Measurements from ENCODE around the gene HGFAC.

Gene HGFAC

DNA sequence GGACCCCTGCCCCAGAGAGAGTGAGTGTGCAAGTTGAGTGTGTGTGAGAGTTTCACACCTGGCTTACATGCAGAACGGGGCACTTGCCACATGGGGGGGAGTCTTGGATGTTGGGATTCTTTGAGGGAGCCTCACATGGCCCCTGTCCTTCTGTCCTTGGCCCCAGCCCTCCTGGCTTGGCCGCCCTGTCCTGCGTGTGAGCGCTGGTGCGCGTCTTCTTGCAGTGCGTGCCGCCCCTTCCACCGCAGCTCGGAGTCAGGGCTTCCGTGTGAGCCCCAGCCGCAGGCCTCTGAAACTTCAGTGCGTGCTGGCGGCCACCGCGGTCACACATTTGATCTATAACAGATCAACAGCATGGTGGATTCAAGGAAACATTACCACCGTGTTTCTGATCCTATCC is 30.1 kb upstream of the HGFAC start:
- FAIRE-seq, result no peak

DNA sequence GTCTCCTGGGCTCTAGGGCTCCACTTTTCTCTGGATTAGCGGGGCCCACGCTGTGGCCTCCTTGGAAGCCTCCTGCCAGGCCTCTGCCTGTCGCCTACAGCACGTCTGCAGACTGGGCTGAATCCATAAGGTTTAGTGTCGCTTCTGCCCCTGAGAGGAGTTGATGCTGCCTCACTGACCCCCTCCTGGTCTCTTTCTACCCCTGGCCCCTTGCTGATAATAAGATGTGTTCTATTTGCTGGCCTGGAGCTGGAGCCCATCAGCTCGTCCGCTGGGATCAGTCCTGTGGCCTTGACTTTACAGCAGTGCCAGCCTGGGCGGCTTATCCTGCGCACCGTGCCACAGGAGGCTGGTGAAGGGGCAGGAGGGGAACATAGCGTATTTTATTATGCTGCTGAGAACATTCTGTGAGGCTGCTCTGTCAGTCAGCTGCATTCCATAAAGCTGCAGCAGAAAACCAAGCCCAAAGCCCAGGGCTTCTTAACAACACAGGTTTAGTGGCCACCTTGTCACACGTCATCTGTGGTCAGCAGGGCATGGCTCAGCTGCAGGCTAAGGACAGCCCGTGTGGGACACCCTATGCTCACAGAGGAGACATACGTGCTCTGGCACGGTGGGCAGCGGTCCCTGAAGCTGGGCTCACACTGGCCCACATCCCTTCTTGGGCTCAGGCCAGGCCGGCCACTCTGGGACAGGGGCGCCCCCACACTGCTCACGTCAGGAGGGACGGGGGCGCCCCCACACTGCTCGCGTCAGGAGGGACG is 29.3 kb upstream of the HGFAC start:
- no peak for FAIRE-seq

DNA sequence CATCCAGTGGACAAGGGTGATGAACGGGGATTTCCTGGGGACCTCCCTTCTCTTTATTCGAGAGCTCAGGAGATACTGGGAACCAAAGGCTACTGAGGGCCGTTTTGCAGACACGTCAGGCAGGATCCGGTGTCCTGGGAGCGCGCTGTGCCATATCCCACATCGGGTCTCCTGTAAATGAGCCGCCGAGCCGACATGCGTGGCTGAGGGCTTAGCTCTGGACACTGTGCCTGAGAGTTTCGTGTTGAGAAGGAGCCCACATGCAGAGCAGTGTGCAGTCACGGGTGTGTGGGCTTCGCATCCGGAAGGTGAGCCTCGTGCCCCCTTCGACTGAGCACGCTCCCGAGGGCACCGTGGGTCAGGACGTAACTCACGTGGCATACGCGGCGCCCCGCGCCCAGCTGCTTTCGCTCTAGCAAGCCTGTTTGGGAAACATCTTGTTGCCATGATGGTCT is 28.5 kb upstream of the HGFAC start:
- FAIRE-seq, result no peak

DNA sequence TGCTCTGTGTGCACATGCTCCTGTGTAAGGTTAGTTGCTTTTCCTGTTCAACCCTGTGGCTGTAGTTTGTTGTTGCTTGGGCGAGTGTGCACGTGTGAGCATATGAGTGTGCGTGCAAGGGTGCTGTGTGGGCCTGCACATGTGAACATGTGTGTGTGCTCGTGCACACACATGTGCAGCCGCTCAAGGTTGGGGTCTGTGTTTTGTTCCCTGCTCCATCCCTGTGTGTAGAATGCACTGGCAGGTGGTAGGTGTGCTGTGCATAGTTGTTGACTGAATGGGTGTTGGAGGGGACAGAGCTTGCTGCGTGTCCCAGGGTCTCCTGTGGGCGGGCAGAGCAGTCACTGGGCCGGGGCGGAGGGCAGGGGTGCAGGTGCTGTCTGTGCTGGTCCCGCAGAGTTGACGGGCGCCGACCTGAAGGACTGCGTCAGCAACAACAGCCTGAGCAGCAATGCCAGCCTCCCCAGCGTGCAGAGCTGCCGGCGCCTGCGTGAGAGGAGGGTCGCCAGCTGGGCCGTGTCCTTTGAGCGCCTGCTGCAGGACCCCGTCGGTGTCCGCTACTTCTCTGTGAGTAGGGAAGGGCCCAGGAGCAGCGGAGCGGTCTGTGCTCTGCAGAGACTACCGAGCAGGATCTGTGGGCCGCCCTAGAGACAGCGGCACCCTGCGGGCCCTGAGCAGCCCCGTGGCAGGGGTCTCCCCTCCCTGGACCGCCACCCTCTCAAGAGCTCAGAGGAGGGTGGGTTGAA is 27.9 kb upstream of the HGFAC start:
- FAIRE-seq, result no peak

DNA sequence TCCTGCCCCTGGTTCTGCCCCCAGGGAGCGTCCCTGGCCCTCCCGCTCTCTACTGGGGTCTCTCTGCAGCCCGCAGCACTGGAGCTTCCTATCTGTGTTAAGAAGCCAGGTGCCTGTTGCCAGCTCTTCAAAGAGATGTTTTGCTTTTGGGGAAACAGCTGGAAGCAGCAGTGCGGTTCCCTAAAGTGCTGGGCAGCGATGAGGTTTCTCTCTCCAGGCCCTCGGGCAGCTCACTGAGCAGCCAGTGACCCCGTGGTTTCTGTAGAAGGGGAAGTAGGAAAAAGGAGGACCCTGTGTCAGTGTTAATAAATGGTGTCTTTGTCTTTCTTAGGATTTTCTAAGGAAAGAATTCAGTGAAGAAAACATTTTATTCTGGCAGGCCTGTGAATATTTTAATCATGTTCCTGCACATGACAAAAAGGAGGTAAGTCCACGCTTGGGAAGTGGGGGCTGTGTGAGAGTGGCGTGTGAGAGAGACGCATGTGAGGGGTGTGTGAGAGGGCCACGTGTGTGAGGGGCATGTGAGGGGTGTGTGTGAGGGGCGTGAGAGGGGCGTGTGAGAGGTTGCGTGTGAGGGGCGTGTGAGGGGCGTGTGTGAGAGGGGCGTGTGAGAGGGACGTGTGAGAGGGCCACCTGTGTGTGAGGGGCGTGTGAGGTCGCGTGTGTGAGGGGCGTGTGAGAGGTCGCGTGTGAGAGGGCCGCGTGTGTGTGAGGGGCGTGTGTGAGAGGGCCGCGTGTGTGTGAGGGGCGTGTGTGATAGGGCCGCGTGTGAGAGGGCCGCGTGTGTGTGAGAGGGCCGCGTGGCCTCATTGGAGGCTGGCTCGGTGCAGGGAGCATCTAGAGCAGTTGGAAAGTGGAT is 27.1 kb upstream of the HGFAC start:
- no peak for FAIRE-seq

DNA sequence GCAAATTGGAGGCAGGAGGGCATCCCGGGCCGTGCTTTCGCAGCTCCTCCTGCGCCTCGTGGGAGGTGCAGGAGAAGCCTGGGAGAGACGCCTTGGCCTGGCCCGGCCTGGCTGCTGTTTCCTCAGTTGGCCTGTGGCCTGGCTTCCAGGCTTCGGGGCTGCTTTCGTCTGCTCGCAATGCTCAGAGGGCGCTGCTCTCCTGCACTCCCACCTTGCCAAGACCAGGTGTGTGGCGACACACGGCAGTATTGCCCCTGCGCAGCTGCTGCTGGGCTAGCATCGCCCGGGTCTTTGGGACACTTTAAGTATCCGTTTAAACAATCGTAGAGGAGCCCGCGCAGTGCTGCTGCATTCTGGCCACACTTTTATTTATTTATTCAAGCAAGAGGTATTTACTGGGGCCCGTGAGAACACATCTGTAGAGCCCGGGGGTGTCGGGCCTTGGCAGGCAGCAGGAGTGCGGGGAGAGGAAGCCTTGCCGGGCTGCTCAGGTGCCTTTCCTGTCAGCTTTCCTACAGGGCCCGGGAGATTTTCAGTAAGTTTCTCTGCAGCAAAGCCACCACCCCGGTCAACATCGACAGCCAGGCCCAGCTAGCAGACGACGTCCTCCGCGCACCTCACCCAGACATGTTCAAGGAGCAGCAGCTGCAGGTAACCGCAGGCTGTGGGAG is 26.2 kb upstream of the HGFAC start:
- no peak for FAIRE-seq

DNA sequence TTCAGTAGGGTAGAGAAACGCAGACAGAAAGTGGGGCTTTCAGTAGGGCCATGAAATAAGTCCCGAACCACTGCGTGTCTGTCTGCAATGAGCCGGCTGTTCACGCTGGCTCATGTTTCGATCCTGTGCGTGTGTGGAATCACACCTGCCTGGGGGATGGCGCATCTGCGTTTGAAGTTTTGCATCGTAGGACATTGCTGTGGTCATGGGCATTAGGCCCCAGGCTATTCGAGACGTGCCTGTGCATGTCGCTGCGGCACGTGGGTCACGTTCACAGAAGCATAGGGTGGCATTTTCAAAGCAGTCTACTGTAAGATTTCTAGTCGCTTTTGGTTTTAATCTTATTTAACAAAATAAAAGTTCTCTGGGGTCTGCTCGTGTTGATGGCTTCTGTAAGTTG is 25.5 kb upstream of the HGFAC start:
- no peak for FAIRE-seq

DNA sequence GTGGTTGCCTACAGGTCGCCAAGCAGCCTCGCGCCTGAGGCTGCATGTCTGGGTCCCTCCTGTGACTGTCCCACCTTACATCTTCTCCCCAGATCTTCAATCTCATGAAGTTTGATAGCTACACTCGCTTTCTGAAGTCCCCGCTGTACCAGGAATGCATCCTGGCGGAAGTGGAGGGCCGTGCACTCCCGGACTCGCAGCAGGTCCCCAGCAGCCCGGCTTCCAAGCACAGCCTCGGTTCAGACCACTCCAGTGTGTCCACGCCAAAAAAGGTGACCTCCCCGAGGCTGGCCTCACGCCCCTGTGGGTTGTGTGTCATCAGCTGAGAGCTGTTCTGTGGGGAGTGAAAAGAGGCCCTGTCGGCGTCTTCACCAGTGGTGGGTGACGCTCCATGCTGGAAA is 24.9 kb upstream of the HGFAC start:
- FAIRE-seq, result no peak

DNA sequence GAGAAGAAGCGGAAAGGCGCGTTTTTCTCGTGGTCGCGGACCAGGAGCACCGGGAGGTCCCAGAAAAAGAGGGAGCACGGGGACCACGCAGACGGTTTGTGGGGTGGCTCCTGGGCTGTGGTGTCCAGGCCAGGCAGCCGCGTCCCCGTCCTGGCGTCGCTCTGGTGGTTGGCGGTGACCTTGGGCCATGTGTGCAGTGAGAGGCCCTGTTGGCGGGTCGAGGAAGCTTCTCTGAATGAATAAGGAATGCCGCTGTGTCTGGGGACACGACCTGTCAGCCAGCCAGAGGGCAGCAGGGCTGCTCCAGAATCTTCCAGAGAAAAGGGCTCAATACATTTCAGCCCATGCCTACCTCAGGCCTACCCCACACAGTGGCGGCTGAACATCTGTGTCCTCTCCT is 24.3 kb upstream of the HGFAC start:
- no peak for FAIRE-seq

DNA sequence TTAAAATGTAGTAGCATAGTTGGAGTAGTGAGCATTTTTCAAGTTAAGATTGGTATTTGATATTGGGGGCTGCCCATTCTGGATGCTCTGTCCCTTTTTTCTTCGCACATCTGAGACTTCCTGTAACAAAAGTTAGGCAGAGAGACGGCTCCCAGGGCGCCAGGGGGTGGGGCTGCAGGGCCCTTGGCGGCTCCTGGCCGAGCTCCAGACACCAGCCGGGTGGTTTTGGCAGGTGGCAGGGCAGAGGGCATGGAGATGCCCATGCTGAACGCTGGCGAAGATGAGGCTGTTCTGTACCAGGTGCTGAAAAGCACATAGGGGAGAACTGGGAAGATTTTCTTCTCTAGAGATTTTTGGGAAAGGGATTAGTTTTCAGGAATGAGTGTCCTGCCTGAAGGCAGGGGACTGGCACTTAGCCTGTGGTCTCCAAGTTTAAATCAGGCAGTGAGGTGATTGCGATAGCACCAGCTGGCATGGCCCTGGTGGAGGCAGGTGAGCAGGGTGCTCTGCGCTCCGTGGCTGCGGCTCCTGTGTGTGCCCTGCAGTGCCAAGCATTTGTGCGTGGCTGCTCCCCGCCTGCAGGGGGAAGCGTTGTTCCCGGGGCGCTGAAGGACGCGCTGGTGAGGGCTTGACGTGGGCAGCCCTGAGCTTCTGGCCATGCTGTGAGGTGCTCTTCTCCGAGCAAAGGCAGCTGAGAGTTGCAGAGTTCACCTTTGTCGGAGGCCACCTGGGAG is 23.6 kb upstream of the HGFAC start:
- no peak for FAIRE-seq

DNA sequence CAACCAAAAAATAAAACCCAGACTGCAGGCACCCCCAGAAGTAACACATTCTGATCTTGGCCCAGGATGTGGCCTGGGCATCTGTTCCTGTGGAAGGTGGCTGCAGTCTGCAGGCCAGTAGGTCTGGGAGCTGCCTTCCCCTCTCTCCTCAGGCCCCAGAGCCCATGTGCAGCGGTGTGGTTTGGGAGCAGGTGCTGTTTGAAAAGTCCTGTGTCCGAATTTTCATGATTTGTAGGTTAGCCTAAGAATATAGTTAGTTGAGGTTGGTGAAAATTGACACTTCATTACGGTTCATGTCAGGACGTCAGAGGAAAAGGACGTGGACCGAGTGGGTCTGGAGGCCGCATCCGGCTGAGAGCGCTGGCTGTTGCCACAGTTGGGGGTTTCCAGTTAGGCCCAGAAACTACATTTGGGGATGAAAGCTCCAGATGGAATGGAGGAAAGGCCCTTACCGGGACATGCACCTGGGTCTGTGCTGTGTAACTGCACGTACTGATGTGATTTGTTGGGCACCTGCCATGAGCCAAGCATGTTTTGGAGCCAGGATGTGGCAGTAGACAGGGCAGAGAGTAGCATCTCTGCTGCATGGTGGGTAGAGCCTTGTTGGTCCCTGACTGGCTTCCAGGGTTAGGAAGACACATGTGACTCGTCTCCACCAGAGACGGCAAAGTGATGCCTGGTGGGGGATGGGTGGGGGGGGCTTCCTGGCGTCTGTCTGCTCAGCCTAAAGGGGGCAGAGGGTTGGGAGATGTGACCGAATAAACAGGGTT is 21.7 kb upstream of the HGFAC start:
- FAIRE-seq, result no peak

DNA sequence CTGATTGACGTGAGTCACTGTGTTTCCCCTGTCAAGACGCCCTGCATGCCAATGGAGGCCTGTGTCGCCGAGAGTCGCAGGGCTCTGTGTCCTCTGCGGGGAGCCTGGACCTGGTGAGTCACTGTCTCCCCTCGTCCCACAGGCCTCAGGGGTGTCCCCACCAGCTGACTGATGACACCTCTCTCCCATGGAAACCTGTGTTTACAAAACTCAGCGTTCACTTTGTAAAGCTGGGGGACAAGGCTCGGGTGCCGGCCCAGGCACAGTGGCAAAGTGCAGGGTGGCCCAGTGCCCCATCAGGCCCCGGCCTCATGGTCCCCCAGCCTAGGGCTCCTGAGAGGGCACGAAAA is 21.2 kb upstream of the HGFAC start:
- FAIRE-seq, result no peak

DNA sequence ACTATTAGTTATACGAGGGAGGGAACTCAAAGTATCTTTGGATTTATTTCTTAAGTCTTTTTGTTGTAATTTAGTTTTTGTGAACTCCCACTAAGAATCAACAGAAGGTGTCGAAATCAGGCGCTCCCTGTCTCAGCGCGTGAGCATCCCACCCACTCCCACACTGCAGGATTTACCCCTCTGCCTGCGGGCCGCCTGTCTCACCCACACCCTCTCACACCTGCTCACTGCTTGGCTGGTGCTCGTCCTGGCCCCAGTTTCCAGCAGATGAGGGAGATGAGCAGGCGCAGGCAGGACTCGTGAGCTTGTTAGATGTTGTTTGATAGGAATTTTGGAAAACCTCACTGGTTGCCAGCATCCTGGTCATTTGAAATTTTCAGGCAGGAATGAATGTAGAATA is 20.8 kb upstream of the HGFAC start:
- no peak for FAIRE-seq

DNA sequence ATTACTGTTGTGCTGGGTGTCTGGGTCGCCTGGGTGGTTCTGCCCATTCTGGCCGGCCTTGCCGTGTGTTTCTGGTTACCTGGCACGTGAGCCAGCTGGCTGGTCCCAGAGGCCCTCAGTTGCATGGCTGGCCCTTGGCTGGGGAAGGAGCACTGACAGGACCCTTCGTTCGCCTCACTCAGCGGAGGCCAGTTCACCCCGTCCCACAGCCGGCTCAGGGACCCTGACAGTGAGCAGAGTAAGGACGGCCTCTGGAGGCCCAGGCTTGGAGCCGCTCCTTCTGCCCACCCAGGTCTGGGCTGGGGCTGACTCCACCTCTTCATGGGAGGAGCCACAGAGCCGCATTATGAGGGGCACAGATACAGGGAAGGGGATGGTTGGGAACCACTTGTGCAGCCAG is 20.3 kb upstream of the HGFAC start:
- no peak for FAIRE-seq

DNA sequence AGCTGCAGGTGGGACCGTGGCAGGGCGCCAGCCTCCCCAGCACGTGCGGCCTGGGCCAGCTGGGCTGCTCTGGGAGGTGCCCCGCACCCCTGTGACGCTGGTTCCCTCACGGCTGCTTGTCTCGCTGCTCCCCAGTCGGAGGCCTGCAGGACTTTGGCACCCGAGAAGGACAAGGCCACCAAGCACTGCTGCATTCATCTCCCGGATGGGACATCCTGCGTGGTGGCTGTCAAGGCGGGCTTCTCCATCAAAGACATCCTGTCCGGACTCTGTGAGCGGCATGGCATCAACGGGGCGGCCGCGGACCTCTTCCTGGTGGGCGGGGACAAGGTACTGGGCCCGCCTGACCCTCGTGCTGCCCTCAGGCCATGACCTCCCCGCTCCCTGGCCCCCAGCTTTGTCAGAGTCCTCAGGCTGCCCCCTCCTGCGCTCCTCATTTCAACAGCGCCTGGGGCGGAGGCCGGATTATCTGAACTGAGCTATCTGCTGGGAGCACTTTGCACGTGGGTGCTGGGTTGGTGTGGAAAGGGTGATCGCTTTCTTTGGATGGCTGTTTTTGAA is 19.4 kb upstream of the HGFAC start:
- no peak for FAIRE-seq

DNA sequence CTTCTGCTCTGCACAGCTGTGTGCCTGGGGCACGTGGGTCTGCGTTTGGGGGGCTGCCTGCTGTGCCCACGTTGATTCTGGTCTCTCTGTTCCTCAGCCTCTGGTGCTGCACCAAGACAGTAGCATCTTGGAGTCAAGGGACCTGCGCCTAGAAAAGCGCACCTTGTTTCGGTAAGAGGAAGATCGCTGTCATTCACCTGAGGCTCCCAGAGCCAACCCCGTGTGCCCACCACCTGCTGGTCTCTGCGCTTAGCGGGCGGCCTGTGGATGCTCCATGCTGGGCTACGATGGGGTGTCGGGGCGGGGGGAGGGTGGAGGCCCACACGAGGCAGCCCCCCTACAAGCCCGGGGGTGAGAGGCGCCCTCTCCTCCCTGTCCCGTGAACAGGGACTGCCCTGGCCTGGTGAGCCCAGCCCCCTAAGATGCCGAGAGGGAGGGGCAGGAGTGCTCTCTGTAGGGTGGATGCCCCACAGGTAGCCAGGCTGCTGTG is 18.9 kb upstream of the HGFAC start:
- no peak for FAIRE-seq

DNA sequence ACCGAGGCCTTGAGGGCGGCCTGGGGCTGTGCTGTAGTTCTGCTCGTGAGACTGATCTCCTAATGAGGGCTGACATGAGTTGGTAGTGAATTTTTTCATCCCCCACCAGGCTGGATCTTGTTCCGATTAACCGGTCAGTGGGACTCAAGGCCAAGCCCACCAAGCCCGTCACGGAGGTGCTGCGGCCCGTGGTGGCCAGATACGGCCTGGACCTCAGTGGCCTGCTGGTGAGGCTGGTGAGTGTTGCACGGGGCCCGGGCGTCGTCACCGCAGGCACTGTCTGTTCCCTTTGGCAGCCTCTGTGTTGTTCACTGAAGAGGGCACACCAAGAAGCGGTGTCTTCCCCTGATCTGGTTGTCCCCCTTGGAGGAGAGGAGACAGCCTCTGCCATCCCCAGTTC is 18.4 kb upstream of the HGFAC start:
- FAIRE-seq, result no peak

DNA sequence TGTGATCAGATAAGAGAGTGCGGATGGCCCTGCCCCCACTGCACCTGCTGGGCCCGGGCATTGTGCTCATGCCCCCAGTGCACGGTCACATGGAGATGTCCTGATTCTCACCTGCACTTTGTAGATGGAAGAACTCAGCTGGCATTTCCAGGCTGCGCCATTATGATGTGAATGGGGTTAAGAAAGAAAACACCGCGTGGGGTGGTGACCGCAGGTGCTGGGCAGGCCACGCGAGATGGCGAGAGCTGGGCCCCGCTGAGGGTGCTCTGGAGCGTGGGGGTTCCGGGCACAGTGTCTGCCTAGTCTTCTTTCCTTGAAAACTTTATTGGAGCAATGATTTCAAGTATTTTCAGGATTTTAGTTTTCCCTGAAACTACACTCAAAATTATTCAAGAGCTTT is 17.8 kb upstream of the HGFAC start:
- no peak for FAIRE-seq

DNA sequence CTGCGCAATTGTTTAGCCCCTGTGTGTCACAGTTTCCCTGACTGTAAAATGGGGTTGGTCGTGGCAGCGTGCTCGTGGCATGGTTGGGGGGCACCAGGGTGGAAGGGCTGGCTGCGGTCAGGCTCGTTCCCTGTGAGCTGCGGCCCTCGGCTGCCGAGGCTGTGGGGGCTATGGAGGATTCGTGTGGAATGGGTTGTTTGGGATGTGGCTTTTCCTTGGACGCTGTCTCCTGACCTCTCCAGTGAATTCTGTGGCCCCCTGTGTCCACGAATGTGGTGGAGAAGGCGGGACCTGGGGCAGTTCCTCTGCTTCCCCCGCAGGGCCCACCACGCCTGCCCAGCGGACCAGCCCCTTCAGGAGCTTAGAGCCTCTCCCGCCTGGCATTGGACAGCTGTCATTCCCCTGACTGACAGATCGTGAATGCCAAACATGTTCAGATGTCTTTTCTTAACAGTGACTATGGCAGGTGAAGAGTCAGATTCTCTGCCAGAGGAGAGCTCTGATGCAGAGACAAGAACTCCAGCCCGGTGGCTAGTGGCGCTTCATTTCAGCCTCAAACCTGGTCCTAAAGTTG is 17.2 kb upstream of the HGFAC start:
- FAIRE-seq, result no peak

DNA sequence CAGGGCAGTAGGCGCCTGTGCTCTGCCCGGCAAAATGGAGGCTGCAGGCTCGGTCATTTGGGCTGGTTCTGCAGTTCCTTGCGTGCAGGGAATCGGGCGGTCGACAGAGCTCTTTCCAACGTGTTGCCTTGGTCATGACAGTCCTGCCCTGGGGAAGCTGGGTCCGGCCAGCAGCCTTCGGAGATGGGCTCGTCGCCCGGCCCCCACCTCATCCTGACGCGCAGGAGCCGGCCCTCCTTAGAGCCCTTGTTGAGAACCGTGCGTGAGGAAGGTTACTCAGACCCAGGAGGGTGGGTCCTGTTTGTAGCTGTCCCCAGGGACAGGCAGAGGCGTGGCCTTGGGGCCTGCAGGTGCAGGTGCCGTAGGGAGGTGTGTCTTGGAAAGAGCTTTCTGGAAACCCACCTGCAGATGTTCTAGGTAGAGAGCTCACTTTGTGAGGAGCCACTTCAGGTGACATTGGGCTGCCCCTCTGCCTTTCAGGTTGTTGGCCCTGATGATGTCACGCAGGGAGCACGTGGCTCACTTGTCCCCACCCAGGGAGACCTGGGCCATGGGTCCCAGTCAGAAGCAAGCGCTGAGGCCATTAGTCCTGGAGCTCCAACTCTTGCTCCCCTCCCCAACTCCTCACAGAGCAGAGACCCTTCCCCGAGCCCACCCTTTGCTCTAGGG is 15.2 kb upstream of the HGFAC start:
- FAIRE-seq, result no peak

All from endometrium (tissue), 2 donors.